Esophagus (tissue), 2 donors: ENCODE results near the gene RNASE8. TPM values are rescaled to one million over a fixed set of nuclear protein-coding genes. Genes with fewer than 3 reads are reported as not detected.

ENCODE experiments used
- H3K27ac ChIP-seq, 2 donors: one replicate each; pipeline ENCODE4 v1.5.1; 2013; ENCODE audit warnings: low read depth in 2 of 2, mild to moderate bottlenecking in 2 of 2, inconsistent platforms in 1 of 2, low read length in 1 of 2, moderate library complexity in 1 of 2
- H3K27me3 ChIP-seq, 2 donors: one replicate each; pipeline ENCODE4 v1.6.1; 2013; ENCODE audit warnings: low read length in 2 of 2, control low read depth in 1 of 2, mild to moderate bottlenecking in 1 of 2; ENCODE audit not compliant: insufficient read depth in 2 of 2, control insufficient read depth in 1 of 2
- H3K36me3 ChIP-seq, 2 donors: one replicate each; pipeline ENCODE4 v1.6.1; 2013; ENCODE audit warnings: low read length in 1 of 2; ENCODE audit not compliant: control insufficient read depth in 2 of 2, insufficient read depth in 2 of 2
- H3K4me1 ChIP-seq, 2 donors: one replicate each; pipeline ENCODE4 v1.6.1; 2013; ENCODE audit warnings: low read length in 1 of 2; ENCODE audit not compliant: control insufficient read depth in 2 of 2, insufficient read depth in 2 of 2
- H3K4me3 ChIP-seq, 2 donors: one replicate each; pipeline ENCODE4 v1.5.1; 2013; ENCODE audit warnings: low read length in 2 of 2, mild to moderate bottlenecking in 2 of 2, low read depth in 1 of 2, moderate library complexity in 1 of 2
- H3K9me3 ChIP-seq, 2 donors: one replicate each; pipeline ENCODE4 v1.6.1; 2013; ENCODE audit warnings: mild to moderate bottlenecking in 2 of 2, low read depth in 1 of 2, low read length in 1 of 2, moderate library complexity in 1 of 2; ENCODE audit not compliant: control insufficient read depth in 2 of 2, insufficient read depth in 1 of 2
- WGBS, 2 donors: extraction: QIAGEN DNeasy Blood & Tissue Kit; methylation state at CpG; one replicate each; pipeline ENCODE4 v1.1.7; 2013; 5-methylcytosine and 5-hydroxymethylcytosine counted together
- polyA plus RNA-seq, 2 donors: library from polyadenylated mRNA; stranded (reverse); fragments of 200-250 nt; gene quantifications; one replicate each; pipeline ENCODE4 v1.2.3, GENCODE V29; 2013
- donor health status: healthy with polysubstance abuse.
- donor health status: Bipolar disorder and iron deficiency.

Gene RNASE8
- polyA plus RNA-seq, 2 donors, result not detected

DNA sequence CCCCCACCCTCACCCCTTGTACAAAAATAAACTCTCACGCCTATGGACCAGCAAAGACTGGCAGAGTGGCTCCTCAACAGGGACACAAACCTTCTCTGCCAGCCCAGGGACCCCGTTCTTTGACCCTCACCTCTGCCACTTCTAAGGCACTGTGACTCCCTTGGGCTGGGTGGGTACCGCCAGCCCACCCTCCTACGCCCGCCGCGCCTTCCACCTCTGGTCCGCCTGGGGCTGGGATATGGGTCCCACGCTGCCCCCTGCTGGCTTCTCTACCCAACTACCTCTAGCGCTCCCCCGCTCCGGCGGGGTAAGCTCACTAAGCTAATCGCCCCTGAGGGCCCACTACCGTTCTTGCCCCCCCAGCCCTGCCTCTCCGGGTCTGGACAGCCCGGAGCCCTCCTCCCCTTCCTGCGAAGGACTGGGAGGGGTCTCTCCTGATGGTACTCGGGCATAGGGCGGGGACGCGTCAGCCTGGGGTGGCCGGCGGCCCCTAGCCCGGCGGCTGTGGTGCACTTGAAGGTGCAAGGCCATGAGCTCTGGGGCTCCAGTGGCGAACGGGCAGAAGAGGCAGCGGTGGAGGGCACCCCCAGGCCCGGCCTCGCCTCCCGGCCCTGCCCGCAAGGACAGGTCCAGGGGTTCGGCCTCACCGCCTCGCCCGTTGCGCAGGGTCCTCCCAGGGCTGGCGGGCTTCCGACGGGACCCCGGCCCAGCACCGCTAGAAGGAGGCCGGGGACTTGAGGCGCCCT, 32.7 kb downstream of the RNASE8 start:
- Histone ChIP-seq H3K4me1 (no peaks in the 10 kb centered on the region), H3K27ac (no peak overlapping the region), H3K9me3 (no peaks in the 10 kb centered on the region), H3K4me3 (no peak overlapping the region), H3K27me3 (no peaks in the 10 kb centered on the region), H3K36me3 (peaks cover 3 to 27% of the 10 kb centered on the region in 2 donors)
- 88 to 90% methylated on average over 41 to 45 of the region's 45 CpGs for WGBS, 2 donors

- no peak overlapping the region for H3K27ac ChIP-seq
- no peaks in the 10 kb centered on the region for H3K4me1 ChIP-seq
- peaks cover 3 to 27% of the 10 kb centered on the region in 2 donors for H3K36me3 ChIP-seq
These were observed 33.5 kb downstream of the RNASE8 start for GRCh38 chr14:21090940-21091663.

GRCh38 chr14:21091821-21092272, 34.2 kb downstream of the RNASE8 start:
- Histone ChIP-seq H3K4me3 (no peak overlapping the region), H3K27ac (no peak overlapping the region), H3K4me1 (no peaks in the 10 kb centered on the region), H3K9me3 (no peaks in the 10 kb centered on the region), H3K36me3 (peaks cover 3 to 27% of the 10 kb centered on the region in 2 donors), H3K27me3 (no peaks in the 10 kb centered on the region)
- WGBS, 2 donors, result 90 to 92% methylated on average over 41 to 42 of the region's 42 CpGs

More at GRCh38 chr14:21090940-21091663, 33.5 kb downstream of the RNASE8 start:
- 92% methylated on average over 45 of the region's 45 CpGs for WGBS, 2 donors
- no peaks in the 10 kb centered on the region for H3K27me3 ChIP-seq
- no peak overlapping the region for H3K4me3 ChIP-seq
- H3K9me3 ChIP-seq, result no peaks in the 10 kb centered on the region

- Histone ChIP-seq H3K36me3 (peaks cover 3 to 27% of the 10 kb centered on the region in 2 donors), H3K4me1 (peaks cover 0 to under 1% of the 10 kb centered on the region in 2 donors), H3K27ac (no peak overlapping the region), H3K9me3 (no peaks in the 10 kb centered on the region), H3K4me3 (no peak overlapping the region), H3K27me3 (no peaks in the 10 kb centered on the region)
- 49 to 53% methylated on average over 55 to 59 of the region's 59 CpGs for WGBS, 2 donors
These were observed 34.8 kb downstream of the RNASE8 start for GRCh38 chr14:21092273-21093011.

- H3K4me1 ChIP-seq, result peaks cover 0 to 2% of the 10 kb centered on the region in 2 donors
- H3K27me3 ChIP-seq, result no peaks in the 10 kb centered on the region
- peaks cover 3 to 27% of the 10 kb centered on the region in 2 donors for H3K36me3 ChIP-seq
- no peaks in the 10 kb centered on the region for H3K9me3 ChIP-seq
- no peak overlapping the region for H3K4me3 ChIP-seq
- 80 to 88% methylated on average over 36 of the region's 36 CpGs for WGBS, 2 donors
- H3K27ac ChIP-seq, result no peak overlapping the region
These were observed 35.4 kb downstream of the RNASE8 start for GRCh38 chr14:21093018-21093417.

DNA sequence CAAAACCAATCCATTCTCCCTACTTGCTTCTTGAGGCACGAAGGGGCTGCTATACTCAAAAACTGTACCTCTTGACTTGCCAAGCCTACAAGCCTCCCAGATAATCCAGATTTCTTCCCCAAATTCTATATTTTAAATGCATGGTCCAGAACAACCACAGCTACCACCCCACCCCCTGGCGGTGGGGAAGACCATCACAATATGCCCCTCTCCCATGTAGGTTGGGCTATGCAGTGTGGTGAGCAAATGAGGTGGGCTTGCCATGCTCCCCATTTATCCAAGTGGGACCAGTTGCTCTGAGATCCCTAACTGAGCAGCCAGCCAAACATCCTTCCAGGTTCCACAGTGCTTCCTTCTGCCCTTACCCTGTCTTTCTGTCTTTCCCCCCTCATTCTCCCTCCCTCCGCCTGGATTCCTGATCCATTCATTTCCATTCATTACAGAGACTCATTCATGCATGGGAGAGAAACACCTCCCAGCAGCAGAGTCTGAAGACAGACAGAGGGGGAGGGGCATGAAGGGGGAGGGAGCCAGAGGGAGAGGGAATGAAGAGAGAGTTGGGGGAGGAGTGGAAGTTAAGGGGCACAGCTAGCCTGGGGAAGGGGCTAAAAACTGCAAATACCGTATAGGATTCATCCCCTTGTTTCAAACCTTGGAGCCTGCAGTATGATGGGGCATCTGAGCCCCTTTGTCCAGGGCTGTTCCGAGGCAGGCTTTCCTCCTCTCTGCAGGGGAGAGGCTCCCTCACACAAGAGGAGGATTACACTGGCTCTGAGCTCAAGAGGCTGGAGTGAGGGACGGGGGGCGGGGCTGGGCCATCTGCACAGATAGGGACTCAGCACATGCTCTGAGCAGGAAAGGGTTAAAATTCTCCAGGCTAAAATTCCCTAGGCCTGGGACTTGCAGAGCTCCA, 36.4 kb downstream of the RNASE8 start:
- H3K36me3 ChIP-seq, result peaks cover under 1 to 27% of the 10 kb centered on the region in 2 donors
- no peaks in the 10 kb centered on the region for H3K27me3 ChIP-seq
- no peaks in the 10 kb centered on the region for H3K9me3 ChIP-seq
- no peak overlapping the region for H3K4me3 ChIP-seq
- WGBS, 2 donors, result 48 to 54% methylated on average over 7 of the region's 7 CpGs
- peaks cover 0 to 2% of the 10 kb centered on the region in 2 donors for H3K4me1 ChIP-seq
- H3K27ac ChIP-seq, result no peak overlapping the region

- Histone ChIP-seq H3K9me3 (no peaks in the 10 kb centered on the region), H3K27me3 (no peaks in the 10 kb centered on the region), H3K4me1 (peaks cover 0 to 3% of the 10 kb centered on the region in 2 donors), H3K36me3 (peaks cover 0 to 19% of the 10 kb centered on the region in 2 donors), H3K4me3 (no peak overlapping the region), H3K27ac (no peak overlapping the region)
- 59 to 67% methylated on average over 6 of the region's 6 CpGs for WGBS, 2 donors
These were observed 38.0 kb downstream of the RNASE8 start for GRCh38 chr14:21095430-21096205.

- 63 to 72% methylated on average over 3 of the region's 3 CpGs for WGBS, 2 donors
- Histone ChIP-seq H3K4me3 (no peak overlapping the region), H3K36me3 (peaks cover 0 to 12% of the 10 kb centered on the region in 2 donors), H3K27me3 (no peaks in the 10 kb centered on the region), H3K27ac (peak overlapping the region in 1 of 2 donors; percentile 51), H3K9me3 (no peaks in the 10 kb centered on the region), H3K4me1 (peaks cover 0 to 11% of the 10 kb centered on the region in 2 donors)
These were observed 38.8 kb downstream of the RNASE8 start for GRCh38 chr14:21096438-21096837.
